ENCODE measurements around the gene GLIS2.

The GLIS2 gene

DNA sequence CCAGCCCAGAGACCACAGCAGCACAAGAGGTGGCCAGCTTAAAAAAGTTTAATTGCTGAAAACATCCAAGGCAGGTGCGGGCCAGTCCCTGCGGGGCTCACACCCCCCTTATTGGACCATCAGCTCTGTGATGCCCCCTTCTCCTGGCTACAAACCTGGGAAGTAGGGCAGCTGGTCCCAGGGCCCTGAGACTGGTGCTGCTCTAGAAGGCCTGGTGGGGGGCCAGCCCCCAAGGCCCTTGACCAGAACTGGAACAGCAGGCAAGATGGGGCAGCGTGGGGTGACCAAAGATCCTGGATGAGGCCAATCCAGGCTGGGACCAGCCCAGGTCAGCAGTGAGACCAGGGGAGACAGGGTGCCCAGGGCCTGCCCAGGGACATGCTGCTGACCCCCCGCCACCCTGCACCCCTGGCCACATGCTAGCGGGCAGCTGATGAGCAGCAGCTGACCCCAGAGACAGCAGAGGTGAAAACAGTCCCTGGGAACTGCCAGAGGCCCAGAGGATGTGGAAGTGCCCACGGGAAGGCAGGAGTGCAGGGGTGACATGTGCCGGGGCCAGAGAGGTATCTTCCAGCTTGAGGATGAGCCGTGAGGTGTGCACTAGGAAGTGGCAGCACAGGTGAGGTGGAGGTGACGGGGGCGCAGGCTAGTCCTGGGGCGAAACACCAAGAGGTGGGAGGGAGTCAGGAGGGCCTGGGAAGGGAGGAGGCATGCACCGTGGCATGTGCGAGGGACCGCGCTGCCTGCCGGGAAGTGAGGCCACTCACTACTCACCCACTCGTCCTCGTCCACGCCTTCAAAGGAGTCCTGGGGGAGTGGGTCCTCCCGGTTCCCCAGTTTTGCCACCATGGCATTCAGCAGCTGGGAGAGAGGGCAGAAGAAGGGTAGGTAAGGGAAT is 38.9 kb downstream of the GLIS2 start:
- DNase-seq: no peak

DNA sequence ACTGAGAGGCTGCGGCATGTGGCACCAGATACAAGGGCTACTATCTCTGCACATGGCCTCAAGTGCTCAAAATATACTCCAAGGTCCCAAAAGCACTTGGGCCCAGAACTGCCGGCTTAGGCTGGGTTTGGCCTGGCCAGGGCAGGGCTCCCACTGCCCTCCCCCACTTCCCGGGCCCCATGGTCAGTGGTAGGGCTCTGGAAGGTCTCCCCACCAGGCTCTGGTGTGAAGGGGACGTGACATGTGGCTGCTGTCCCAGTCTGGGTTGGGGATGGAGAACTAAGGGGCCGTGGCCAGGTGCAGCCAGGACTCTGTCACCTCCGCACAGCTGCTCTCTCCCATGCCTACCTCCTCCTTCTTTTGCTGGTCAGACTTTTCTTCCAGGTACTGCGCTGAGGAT is 41.0 kb downstream of the GLIS2 start:
- DNase-seq: no peak

- DNase-seq: no peak
Measured at GRCh38 chr16:4358236-4358635, 42.4 kb downstream of the GLIS2 start.

GRCh38 chr16:4358831-4359561 is 43.1 kb downstream of the GLIS2 start:
- DNase-seq: peak; percentile 76

- DNase-seq: no peak
Measured at GRCh38 chr16:4359914-4360313, 44.0 kb downstream of the GLIS2 start.

DNA sequence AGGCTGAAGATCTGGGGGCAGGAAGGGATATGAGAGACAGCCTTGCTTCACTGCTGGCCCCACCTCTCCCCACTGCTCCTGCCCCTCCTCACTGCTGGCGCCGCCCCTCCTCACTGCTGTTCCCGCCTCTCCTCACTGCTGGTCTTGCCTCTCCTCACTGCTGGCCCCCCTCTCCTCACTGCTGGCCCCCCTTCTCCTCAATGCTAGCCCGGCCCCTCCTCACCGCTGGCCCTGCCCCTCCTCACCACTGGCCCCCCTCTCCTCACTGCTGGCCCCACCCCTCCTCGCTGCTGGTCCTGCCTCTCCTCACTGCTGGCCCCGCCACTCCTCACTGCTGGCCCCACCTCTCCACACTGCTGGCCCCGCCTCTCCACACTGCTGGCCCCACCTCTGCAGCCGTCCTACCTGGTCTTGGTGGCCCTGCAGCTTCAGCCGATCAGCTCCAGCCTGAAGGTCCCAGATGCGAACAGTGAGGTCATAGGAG is 44.7 kb downstream of the GLIS2 start:
- DNase-seq: peak; percentile 35

DNA sequence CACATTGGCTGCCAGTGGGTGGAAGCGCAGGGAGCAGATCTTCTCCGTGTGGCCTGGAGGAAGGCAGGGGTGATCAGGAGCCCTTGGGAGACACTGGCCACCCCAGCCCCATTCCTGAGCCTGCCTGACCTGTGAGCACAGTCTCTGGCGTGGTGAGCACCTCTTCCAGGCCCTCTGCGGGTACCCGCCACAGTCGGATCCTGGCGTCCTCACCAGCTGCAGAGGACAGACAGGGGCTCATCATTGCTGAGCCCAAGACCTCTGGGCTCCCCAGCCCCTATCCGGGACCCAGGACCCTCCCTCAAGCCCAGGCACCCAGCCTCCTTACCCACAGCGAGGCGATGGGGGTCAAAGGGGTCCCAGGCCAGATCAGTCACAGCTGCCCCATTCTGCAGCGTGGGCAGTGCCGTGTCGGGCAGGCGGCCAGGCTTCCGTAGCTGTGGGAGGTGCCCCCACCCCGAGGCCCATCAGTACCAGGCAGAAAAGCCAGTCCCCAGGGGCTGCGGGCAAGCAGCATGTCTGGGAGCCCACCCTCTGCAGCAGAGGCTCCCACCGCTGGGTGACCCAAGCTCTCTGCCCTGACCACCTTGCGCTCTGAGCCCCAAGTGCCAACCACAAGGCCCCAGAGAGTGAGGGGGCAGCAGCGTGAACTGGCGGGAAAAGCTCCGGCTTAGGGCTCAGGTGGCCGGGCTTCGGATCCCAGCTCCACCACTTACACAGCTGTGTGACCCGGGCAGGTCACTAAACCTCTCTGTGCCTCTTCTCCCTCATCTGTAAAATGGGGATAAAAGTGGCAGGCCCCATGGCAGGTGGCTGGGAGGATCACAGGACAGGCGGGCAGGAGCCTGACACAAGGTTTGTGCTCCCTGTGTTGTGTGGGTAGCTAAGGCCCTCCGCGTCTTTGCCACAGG is 45.4 kb downstream of the GLIS2 start:
- no peak for DNase-seq

GRCh38 chr16:4361944-4362311 is 46.1 kb downstream of the GLIS2 start:
- no peak for DNase-seq

DNA sequence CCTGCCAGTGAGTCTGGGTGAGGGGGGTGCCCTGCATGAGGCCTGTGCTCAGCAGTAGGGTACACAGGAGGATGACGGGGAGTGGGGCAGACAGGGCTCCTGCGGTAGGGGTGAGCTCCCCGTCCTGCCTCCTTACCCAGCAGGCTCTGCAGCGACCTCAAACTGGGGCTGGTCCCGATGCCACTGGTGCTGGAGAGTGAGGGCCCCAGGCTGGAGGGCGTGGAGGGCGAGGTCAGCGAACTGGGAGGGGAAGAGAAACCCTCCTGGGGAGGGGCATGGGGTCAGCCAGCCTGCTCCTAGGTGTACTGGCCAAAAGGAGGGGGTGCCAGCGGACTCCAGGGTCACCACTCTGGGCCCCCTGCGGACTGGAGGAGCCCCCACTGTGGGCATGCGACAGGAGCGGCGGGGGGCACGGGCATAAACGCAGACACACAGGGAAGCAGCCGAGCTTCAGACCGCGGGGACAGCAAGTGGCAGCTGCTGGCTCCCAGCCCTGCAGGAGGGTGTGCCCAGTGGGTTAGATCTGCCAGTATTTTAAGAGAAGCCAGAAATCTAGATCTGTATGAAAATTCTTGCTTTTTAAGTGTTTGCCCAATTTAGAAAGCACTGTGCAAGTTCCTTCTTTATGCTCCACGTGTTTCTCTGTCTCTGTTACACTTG is 46.7 kb downstream of the GLIS2 start:
- no peak for DNase-seq

GRCh38 chr16:4364196-4365013 is 48.5 kb downstream of the GLIS2 start:
- DNase-seq: no peak

- DNase-seq: no peak
Measured at GRCh38 chr16:4365014-4365406, 49.1 kb downstream of the GLIS2 start.

GRCh38 chr16:4365615-4366014 is 49.7 kb downstream of the GLIS2 start:
- DNase-seq: no peak

GRCh38 chr16:4366016-4366415 is 50.1 kb downstream of the GLIS2 start:
- DNase-seq: no peak

DNA sequence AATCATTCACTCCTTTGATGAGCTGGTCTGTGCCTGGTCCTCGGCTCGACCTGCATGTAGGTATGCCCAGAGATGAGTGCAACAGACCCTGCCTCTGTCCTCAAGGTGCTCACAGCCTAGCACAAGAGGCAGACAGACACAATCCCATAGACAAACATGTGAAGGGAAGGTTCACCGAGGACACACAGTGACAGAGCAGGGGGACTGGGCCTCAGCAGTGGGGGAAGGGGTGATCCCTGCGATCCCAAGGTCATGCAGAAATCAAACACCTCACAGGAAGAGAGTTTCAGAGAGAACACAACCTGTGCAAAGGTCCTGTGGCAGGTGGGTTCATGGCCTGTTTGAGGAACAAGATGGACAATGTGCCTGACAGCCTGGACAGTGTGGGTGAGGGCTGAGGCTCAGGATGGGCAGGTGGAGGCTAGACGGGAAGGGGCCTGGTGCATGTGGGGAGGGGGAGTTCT is 51.6 kb downstream of the GLIS2 start:
- no peak for DNase-seq

DNA sequence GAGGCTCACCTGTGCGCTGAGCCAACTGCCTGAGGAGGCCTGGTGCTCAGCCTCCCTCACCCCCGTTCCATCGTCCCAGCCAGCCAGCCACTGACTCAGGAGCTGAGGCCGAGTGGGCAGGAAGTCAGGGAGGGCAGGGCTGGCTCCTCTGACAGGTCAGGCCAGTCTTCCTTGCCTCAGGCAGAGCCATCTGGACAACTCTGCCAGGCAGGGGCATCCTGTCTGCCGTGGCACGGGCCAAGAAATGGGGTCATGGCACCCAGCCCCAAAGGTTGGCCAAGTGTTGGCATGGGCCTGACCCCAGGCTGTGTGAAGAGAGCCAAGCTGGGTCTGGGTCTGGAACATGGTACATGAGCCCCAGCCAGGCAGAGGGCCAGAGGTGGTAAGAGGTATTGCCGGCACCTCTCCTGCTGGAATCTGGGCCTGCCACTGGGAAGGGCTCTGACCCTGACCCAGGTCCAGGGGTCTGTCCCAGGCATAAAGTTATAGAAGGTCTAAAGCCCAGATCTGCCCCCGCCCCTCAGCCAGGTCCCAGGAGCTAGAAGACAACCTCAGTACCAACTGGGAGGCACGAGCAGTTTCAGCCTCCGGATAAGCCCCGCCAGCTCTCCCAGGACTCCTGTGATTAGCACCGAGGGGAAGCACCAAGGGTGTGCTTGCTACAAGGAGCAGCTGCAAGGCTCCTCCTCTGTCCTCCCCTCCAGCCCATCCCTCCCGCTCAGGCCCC is 53.3 kb downstream of the GLIS2 start:
- no peak for DNase-seq

DNA sequence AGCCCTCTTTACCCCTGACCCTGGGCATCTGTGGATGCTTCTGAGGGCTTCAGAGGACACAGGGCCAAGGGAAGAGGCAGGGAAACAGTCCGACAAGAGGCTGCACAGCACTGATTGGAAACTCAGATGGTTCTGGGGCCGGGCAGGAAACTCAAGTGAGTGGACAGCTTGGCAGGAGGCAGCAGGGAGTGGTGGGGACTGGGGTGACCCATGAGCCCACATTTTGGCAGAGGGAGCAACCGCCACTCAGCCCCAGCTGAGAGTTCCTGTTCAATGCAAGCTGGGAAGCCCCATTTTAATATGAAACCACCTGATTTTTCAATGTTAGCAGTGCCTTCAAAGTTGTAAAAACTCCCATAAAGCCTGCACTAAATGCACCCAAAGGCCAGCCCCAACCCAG is 54.3 kb downstream of the GLIS2 start:
- no peak for DNase-seq

GRCh38 chr16:4370570-4371356 is 54.9 kb downstream of the GLIS2 start:
- DNase-seq: no peak

DNA sequence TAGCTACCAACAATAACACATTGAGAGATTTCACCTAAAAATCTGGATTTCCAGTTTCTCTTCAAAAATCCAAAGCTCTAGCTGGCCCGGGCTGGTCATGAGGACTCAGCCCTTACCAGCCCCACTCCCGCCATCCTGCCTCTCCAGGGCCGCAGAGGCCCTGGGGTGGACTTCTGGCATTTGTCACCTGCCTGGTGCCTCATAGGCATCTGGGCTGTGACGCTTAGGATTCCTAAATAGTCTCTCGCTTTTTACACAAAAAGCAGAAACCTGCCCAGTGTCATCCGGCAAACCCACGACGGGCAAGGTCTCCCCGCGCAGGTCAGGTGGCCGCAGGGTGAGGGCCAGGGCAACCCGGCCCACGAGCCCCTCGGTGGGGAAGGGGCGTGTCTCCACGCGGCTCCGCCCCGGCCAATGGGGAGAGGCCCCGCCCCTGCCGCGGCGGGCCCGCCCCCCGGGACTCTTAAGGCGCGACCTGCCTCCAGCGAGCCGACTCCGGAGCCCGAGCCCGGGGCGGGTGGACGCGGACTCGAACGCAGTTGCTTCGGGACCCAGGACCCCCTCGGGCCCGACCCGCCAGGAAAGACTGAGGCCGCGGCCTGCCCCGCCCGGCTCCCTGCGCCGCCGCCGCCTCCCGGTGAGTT is 55.6 kb downstream of the GLIS2 start, which contains the start of gene VASN:
Gene VASN (plus strand): TSS at position 492 of the 644 bp plus-strand sequence. CDS start 9,030 bp downstream, outside the sequence.
- peak; percentile 80 for DNase-seq

DNA sequence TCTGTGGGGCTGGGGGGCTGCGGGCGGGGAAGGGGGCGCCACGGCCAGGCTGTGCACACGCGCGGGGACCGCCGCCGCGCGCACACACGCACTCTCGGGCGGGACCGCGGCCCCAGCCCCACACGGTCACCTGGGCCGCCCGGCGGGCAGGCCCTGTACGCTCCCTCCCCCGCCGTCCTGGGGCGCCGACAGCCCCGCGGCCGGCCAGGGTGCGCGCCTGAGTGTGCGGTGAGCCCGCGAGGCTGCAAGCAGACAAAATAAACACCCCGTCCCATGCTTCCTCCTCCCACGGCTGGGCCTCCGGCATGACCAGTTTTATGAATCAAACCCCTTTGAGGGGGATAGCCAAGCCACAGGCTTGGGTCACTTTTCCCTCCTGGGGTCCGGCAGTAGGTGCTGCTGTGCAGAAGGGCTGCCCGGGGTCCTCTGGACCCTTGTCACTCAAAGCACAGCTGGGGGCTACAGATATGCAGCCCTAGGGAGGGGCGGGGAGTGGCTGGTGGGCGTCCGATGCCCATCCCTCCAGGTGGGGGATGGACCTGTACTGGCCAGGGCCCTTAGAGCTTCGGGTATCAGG is 56.2 kb downstream of the GLIS2 start:
- peak; percentile 39 for DNase-seq
